Erythroblast (primary cell): ENCODE data around the gene SYNE2.
A peak's percentile ranks its signal among the peaks of the same experiment; 100 is the strongest.
"Not testable (repeated sequence)": the region's sequence is repeated elsewhere in the genome, so short reads cannot be mapped to it uniquely, and the experiment has no call there.

Experiments used
- DNase-seq, 2 experiments: peaks; one replicate each; lab custom pipeline; 2025; lab: John Stamatoyannopoulos, UW
- GATA1 ChIP-seq: IDR thresholded peaks from 2 replicates; pipeline ENCODE4 v1.6.1; 2011; ENCODE audit warnings: low read depth, mild to moderate bottlenecking, control low read depth, low read length, moderate library complexity
- POLR2A ChIP-seq: IDR thresholded peaks from 2 replicates; pipeline ENCODE4 v1.6.1; 2011; ENCODE audit warnings: mild to moderate bottlenecking, low read length

Gene SYNE2, protein sequence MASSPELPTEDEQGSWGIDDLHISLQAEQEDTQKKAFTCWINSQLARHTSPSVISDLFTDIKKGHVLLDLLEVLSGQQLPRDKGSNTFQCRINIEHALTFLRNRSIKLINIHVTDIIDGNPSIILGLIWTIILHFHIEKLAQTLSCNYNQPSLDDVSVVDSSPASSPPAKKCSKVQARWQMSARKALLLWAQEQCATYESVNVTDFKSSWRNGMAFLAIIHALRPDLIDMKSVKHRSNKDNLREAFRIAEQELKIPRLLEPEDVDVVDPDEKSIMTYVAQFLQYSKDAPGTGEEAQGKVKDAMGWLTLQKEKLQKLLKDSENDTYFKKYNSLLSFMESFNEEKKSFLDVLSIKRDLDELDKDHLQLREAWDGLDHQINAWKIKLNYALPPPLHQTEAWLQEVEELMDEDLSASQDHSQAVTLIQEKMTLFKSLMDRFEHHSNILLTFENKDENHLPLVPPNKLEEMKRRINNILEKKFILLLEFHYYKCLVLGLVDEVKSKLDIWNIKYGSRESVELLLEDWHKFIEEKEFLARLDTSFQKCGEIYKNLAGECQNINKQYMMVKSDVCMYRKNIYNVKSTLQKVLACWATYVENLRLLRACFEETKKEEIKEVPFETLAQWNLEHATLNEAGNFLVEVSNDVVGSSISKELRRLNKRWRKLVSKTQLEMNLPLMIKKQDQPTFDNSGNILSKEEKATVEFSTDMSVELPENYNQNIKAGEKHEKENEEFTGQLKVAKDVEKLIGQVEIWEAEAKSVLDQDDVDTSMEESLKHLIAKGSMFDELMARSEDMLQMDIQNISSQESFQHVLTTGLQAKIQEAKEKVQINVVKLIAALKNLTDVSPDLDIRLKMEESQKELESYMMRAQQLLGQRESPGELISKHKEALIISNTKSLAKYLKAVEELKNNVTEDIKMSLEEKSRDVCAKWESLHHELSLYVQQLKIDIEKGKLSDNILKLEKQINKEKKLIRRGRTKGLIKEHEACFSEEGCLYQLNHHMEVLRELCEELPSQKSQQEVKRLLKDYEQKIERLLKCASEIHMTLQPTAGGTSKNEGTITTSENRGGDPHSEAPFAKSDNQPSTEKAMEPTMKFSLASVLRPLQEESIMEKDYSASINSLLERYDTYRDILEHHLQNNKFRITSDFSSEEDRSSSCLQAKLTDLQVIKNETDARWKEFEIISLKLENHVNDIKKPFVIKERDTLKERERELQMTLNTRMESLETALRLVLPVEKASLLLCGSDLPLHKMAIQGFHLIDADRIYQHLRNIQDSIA (N-terminal part only)

DNA sequence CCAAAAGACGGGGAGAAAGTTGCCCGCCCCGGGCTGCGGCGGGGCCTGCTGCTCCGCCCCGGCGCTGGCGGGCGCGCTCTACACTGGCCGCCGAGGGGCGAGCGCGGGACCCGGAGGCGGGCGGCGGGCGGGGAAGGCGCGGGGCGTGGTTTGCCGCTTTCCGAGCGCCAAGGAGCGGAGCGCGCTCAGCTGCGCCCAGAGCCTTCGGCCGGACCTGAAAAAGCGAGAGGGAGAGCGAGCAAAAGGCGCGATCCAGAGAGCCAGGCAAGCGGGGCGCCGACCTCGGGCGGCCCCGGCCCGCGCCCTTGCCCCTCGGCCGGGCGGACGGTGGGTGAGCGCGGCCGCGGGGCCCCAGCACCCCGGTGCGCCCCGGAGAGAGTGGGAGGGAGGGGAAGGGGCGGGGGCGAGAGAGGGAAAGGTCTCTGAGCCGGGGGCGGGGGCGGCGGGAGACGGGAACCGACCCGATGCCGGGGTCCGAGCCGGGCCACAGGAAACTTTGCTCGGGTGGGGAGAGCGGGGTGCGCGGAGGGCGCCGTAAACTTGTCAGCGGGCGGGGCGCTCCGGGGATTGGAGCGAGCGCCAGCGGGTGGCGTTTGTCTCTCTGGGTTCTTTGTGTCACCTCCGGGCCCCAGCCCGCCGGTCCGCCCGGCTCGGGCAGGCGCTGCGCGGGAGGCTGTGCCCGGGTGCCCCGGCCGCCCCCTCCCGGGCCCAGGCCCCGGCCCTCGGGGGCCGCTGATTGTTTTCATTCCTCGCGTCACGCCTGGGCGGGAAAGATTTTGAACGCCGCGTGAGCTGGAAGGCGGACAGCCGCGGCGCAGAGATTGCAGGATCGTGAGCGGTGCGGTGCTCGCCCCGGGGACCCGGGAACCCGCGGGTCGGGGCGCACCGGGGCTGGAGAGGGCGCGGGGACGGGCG lies at the start of gene SYNE2:
Gene SYNE2 (plus strand): TSS at position 188 of the 915 bp plus-strand sequence. CDS start 56,145 bp downstream, outside the sequence.
- DNase-seq, result peak; percentile 62 to 63

DNA sequence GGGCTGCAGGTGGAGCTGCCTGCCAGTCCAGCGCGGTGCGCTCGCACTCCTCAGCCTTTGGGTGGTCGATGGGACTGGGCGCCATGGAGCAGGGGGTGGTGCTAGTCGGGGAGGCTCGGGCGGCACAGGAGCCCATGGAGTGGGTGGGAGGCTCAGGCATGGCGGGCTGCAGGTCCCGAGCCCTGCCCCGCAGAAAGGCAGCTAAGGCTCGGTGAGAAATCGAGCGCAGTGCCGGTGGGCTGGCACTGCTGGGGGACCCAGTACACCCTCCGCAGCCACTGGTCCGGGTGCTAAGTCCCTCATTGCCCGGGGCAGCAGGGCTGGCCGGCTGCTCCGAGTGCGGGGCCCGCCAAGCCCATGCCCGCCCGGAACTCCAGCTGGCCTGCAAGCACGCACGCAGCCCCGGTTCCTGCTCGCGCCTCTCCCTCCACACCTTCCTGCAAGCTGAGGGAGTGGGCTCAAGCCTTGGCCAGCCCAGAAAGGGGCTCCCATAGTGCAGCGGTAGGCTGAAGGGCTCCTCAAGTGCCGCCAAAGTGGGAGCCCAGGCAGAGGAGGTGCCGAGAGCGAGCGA lies 49.5 kb upstream of the SYNE2 start:
- DNase-seq, result not testable (repeated sequence)

More for the DNA sequence above, at the start of gene SYNE2:
- TF ChIP-seq GATA1, result no peak
- no peak for TF ChIP-seq POLR2A

DNA sequence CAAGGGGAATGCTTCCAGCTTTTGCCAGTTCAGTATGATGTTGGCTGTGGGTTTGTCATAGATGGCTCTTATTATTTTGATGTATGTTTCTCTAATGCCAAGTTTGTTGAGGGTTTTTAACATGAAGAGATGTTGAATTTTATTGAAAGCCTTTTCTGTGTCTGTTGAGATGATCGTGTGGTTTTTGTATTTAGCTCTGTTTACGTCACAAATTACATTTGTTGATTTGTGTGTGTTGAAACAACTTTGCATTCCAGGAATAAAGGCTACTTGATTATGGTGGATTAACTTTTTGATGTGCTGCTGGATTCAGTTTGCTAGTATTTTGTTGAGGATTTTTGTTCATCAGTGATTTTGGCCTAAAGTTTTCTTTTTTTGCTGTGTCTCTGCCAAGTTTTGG lies 46.7 kb upstream of the SYNE2 start:
- DNase-seq, result not testable (repeated sequence)

DNA sequence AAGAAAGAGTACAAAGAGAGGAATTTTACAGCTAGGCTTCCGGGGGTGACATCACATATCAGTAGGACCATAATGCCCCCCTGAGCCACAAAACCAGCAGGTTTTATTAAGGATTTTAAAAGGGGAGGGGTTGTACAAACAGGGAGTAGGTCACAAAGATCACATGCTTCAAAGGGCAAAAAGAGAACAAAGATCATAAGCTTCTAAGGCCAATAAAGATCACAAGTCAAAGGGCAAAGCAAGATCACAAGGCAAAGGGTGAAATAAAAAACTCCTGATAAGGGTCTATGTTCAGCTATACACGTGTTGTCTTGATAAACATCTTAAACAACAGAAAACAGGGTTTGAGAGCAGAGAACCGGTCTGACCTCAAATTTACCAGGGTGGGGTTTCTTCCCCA lies 41.1 kb upstream of the SYNE2 start:
- DNase-seq, result not testable (repeated sequence)

DNA sequence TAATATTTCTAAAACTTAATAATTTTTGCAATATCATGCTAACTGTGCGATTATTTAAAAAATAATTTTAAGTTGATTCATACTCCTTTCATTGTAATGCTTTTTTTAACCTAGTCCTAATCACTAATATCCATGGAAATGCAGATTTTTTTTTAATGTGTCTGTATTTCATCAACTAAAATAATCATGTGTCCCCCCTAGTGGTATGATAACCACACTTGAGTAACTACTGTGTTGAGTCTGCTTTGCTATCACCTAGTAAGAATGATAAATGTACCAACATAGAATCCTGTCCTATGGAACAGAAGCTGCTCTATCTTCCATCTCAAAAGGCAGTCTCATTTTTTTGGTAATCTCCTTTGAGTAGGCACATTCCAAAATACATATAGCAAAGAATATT lies 19.1 kb upstream of the SYNE2 start:
- TF ChIP-seq POLR2A (no peak), GATA1 (no peak)
- no peak for DNase-seq

DNA sequence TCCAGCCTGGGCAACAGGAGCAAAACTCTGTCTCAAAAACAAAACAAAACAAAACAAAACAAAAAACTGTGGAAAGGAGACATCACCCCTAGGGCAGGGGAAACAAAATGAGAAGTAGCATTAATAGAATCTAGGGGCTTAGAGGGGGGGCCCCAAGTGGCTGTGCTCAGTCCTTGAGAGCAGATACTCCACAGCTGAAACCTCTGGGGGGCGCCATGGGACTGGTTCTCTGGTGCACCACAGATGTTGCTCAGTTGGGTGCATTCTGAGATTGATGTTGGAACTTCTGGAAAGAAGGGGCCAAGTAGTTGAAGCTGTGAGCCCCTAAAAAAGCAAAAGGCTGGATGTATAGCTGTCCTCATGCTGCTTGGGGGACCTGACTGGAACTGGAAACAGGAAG lies 11.8 kb upstream of the SYNE2 start:
- peak; percentile 4 to 10 for DNase-seq
- no peak for TF ChIP-seq GATA1
- no peak for TF ChIP-seq POLR2A

DNA sequence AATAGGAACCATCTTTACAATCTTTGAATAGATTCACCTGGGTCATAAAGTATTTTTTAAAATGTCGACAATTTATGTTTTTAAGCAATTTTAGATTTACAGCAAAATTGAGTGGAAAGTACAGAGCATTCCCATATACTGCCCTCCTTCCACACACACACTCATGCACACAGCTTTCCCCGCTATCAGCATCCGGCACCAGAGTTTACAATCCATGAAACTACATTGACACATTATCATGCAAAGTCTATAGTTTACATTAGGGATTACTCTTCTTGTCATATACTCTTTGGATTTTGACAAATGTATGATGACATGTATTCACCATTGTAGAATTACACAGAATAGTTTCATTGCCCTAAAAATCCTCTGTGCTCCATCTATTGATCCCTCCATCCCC lies 9.0 kb upstream of the SYNE2 start:
- no peak for TF ChIP-seq POLR2A
- TF ChIP-seq GATA1, result no peak
- no peak for DNase-seq

DNA sequence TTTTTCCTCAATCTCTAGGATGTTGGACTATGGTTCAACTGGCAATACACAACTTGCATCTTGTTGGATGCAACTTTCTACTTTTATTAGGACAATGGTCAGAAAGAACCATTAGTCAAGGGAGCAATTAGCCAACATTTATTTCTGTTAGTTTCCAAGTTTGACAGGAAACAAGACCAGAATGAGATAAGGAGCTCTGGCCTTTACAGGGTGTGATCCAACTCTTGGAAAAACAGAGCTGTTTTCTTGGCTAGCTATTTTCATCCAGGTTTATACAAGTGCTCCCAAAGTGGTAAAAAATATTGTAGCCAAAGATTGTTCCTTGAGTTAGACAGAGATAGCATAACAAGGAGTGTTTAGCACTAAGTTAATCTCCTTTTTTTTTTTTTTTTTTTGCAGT lies 3.9 kb upstream of the SYNE2 start:
- no peak for DNase-seq
- TF ChIP-seq POLR2A (no peak), GATA1 (no peak)

DNA sequence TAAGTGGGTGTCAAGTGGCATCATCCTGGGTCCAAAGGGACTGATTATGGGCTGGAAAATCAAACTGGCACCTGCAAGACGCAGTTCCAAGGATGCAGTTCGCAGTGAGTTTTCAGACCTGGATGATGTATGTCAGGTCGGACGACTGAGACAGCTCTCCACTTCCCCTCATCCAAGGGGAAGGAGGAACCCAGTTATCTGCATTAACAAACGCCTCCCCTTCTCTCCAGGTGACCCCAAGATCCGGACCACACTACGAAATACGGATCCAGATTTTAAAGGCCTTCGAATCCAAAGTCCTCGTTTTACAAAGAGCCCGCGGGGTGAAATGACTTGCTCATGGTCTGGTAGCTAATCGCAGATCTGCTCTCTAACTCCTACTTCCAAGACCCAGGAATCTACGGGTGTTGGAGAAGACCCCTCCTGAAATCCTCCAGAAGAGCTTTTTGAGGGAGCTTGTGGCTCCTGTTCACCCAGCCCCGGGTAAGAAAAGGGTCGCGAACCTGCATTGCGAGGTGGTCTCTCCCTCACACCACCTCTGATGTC lies 460 bp upstream of the SYNE2 start:
- TF ChIP-seq GATA1, result no peak
- no peak for TF ChIP-seq POLR2A
- DNase-seq, result peak; percentile 22 to 30

DNA sequence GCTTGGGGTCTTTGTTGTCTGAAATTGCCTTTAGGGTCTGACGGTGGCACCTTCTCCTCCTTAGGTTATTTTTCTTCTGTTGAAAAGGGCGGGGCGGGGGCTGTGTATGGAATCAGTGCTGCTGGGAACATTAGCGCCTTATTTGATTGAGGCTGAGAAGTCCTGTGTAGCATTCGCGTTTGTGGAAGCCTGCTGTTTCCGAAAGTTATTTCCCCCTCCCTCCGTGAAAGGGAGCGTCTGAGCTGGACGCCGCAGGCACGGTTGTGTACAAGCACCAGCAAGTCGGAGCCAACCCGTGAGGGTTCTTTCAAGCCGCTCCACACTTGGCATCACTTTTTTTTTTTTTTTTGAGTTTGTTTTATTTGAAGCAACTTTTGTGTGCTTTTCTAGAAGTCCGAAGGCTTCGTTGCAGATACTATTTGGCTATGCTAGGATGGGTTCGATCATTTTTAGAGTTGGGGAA lies 1.1 kb downstream of the SYNE2 start:
- TF ChIP-seq POLR2A (no peak), GATA1 (no peak)
- DNase-seq, result no peak

DNA sequence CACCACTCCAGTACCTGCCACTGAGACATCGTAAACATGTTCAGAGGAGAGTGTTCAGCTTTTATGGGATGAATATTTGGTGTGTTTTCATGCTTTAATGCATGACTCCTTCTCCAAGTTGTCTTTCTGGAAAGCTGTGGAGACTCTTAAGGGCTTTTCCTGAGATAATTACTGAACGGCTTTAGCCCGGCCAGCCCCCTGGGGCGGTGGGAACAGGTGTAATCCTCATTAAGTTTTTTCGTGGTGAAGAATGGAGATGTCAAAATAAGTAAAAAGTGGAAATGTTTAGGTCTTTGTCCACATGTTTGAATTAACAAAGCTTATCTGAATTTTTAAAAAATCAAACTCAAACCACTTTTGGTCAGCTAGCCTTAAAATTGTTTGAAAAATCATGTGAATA lies 1.5 kb downstream of the SYNE2 start:
- no peak for DNase-seq
- TF ChIP-seq GATA1 (no peak), POLR2A (no peak)

DNA sequence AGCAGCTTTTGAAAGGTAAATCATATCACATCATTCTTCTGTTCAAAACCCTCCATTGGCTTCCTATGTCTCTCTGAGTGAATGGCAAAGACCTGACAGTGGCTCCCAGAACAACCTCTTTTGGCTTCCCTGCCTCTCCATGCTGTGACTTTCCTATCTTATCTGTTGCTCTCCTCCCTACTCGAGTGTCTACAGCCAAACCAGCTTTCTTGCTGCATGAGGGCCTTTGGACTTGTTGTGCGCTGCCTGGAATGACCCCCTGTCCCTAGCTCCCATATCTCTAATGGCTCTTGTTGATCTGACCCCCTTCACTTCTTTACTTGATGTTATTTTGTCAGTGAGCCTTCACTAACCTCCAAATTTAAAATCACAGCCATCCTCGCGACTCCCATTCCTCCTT lies 2.5 kb downstream of the SYNE2 start:
- DNase-seq, result no peak
- TF ChIP-seq GATA1 (no peak), POLR2A (no peak)
